ENCODE data around the gene HERC6.

DNA sequence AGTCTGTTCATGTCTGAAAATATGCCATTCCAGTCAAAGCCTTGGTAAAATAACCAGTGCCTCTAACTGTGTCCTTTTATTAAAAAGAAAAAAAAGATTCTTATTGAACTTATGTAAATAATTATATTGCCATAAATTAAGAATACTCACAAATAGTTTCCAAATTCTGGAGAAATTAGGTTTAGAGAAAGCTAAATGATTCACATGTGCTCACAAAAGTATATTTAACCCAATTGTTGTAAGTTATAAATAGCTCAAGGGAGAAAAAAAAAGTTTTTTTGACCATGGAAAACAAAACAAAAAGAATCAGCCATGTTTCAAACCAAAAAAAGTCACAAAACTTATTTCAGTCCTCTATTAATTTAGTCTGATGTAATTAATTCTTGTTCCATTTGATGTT is 25.3 kb upstream of the HERC6 start:
- TF ChIP-seq REST (IDR thresholded peaks at IDR 0.05; ENCODE audit: low read depth): no peak
- TF ChIP-seq FOXM1 (IDR thresholded peaks at IDR 0.05; ENCODE audit: borderline replicate concordance, low read depth): no peak
- no peak for TF ChIP-seq EGR1 (IDR thresholded peaks at IDR 0.05)
- TF ChIP-seq MAX (IDR thresholded peaks at IDR 0.05): no peak
- TF ChIP-seq CEBPB (IDR thresholded peaks at IDR 0.05): no peak
